Activated T-cell treated with anti-CD3 and anti-CD28 coated beads, Interleukin-2, amount 50 U/mL, for 48 hours (primary cell): Measurements from ENCODE around the gene LRRN4.
"Not testable (repeated sequence)": the region's sequence is repeated elsewhere in the genome, so short reads cannot be mapped to it uniquely, and the experiment has no call there.

Source experiments
- DNase-seq, 2 experiments: peaks; one replicate each; pipeline ENCODE4 v3.0.0-alpha.2; 2020

LRRN4 gene

DNA sequence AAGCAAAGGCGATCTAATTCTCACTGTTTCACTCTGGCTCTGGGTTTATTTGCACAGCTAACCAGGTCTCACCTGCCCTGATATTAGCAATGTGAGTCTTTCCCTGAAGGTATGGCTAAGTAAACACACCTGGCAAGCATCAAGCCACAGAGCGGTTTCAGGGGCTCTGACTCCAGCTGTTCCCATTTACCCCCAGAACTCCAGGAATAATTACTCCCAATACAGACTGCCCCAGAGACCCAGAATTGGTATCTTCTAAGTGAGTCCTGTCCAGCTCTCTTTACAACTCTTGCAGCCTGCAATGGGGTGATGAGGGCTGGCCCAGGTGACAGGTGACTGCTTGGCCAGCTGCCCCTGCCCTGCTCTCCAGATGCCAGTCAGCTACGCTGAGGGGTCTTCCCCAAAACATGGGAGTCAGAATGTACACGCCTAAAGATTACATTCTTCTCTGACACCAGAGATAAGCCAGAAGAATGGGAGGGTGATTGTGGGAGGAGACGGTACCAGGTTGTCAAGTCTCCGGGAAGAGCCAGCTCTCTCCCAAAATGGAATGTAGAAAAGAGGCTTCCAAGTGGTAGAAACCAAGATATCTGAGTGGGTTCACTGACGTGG lies 4.9 kb upstream of the LRRN4 start:
- DNase-seq = no peak

DNA sequence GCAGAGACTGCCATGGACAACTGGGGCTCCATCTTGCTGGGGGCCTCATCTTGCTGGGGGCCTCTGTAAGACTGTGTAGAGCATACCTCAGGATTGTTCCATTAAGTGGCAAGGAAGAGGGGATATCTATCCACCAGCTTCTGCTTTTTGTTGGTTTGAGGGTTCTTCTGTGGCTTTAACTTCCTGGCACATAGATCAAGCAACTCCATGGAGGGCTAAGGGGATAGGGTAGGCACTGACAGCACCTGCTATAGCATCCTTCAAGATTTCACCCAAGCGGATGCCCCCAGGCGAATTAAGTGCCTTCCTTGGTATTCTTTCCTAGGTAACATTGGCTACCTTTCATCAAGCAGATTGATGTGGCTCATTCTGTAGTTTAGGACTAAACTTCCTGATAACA lies 3.8 kb upstream of the LRRN4 start:
- DNase-seq = no peak

- no peak for DNase-seq
Measured at GRCh38 chr20:6057139-6057538, 3.3 kb upstream of the LRRN4 start.

DNA sequence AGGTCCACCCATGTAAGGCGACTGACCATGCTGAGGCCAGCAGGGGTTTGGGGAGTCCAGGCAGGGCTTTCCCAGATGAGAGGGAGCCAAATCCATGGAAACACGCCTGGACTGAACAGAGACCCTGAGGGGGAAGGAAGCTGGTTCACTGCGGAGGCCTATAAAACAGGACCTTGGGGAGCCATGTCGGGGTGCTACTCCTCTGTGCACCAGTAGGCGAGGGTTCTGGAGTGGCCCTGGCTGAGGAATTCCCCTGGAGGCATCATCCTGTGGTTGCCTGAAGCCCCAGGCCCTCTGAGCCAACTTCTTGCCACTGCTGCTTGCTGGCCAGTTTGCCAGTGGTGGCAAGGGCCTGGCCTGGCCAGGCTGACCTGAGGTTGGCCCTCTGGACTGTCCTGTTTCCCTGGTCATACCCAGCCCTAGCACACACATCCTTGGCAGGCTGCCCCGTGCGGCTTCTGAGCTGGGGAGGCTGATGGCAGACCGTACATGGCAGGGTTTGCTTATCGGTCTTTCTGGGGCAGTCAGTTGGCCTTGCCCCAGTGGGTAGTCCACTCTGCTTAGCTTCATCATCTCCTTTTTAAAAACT lies 2.2 kb upstream of the LRRN4 start:
- no peak for DNase-seq

GRCh38 chr20:6055161-6055783 lies 1.4 kb upstream of the LRRN4 start:
- no peak for DNase-seq

- DNase-seq = not testable (repeated sequence)
Measured at GRCh38 chr20:6054689-6055051, 810 bp upstream of the LRRN4 start.

GRCh38 chr20:6053064-6053775 lies 640 bp downstream of the LRRN4 start:
- DNase-seq = no peak

- DNase-seq = no peak
Measured at GRCh38 chr20:6051505-6051904, 2.4 kb downstream of the LRRN4 start.

DNA sequence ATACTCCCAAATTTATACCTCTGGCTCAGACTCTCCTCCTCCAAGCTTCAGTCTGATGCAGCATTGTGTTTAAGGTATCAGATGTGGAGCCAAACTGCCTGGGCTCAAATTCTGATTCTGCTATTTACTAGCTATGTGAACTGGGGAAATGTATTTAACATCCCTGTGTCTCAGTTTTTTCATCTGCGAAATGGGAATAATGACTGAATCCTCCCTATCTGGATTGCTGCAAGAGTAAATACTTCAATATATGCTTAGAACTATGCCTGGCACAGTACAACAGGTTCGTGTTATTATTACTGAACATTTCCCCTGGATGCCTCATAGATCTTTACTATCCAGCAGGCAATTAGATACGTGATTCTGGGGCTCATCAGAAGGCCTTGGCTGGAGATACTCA lies 5.5 kb downstream of the LRRN4 start:
- DNase-seq = no peak

DNA sequence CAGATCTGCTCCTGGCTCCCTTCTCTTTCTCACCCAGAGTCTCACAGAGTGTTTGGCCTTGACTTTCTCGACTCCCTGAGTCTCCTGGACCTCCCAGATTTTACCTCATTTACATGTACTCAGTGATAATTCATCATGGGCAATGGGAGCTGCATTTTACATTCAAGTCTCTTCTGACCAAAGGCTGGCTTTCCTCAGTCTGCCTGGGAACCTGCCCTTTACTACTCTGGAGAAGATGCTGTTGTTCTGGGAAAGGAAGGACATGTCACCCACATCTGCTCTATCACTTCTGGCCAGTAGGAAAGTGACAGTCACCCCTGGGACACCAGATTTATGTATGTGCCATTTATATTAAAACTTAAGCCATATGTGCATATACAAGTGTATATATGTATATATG lies 7.4 kb downstream of the LRRN4 start:
- no peak for DNase-seq

DNA sequence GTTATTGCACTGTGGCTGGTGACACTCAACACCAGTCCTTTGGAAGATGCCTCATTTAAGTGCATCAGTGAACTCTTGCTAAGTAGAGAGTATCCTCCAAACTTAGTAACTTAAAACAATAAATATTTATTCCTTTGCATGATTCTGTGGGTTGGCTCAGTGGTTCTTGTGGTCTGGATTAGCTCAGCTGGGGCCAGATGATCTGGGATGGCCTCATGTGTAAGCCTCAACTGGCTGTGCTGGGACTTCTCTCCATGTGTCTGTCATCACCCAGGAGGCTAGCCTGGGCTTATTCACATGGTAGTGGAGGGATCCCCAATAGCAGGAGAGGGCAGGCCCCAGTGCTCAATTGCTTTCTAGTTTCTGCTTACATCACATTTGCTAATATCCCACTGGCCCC lies 8.3 kb downstream of the LRRN4 start:
- DNase-seq = no peak

- DNase-seq = no peak
Measured at GRCh38 chr20:6044115-6044514, 9.7 kb downstream of the LRRN4 start.

- no peak for DNase-seq
Measured at GRCh38 chr20:6041808-6042265, 12.0 kb downstream of the LRRN4 start.

GRCh38 chr20:6040958-6041807 lies 12.7 kb downstream of the LRRN4 start:
- no peak for DNase-seq

DNA sequence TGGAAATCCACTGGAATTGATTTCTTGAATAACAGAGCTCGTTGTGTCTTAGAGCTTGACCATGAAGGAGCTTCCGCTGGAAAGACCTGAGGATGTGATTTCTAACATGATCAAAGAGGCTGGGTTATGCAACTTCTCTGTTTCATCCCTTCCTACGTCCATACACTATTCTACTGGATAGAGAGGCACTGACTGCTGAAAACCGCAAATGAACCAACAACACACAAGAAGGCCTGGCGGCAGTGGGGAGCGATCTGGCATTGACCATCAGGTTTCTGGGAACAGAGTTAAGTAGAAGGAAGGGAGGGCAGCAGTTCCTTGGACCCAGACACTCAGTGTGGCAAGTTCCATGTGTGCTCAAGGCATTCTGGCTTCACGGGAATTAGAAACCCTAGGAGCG lies 13.3 kb downstream of the LRRN4 start:
- DNase-seq = no peak

- no peak for DNase-seq
Measured at GRCh38 chr20:6039766-6040165, 14.1 kb downstream of the LRRN4 start.

DNA sequence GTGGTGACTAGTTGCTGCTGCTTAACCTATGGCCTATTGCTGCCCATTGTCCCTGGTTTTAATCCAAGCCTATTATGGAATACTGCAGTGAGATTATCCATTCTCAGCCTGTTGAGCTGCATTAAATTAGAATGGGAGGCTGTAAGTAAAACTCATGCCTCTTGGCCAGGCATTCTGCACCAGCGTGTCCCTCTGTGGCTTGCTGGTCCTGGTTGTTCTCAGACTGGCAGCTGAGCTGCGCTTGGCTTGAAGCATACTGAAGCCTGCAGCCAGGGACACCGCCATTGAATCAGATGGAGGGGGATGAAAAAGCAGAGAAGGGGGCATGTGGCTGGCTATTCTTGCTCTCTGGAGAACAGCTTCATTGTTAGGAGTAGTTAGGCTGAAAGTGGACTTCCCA lies 15.6 kb downstream of the LRRN4 start:
- no peak for DNase-seq

GRCh38 chr20:6037082-6037481 lies 16.8 kb downstream of the LRRN4 start:
- DNase-seq = no peak

DNA sequence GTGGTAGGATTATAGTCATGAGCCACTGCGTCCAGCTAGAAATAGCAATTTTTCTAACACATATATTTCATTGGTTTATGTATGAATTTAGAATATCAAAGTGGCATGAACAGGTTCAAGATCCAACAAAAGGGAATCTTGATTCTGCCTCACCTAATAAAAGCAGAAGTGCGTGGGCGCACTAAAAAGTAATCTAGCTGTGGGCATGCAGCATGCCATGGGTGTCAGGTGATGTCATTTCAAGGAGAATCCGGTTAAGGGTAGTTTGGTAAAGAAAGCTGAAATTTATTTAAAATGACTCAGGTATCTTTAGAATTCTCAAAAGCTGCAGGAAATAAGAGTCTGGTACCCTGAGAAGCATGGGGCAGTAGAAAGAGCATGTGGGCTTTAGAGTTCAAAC lies 17.6 kb downstream of the LRRN4 start:
- DNase-seq = no peak

- DNase-seq = no peak
Measured at GRCh38 chr20:6034134-6034969, 19.5 kb downstream of the LRRN4 start.

DNA sequence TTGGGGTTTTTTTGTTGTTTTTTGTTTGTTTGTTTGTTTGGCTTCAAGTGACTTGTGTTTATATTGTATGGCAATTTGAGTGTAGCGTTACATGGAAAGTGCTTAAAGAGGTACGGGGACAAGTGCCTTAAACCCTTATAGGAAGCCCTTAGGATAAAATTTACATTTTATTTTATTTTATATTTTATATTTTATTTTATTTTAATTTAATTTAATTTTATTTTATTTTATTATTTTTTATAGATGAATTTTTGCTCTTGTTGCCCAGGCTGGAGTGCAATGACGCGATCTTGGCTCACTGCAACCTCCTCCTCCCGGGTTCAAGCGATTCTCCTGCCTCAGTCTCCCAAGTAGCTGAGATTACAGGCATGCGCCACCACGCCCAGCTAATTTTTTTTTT lies 21.0 kb downstream of the LRRN4 start:
- DNase-seq = not testable (repeated sequence)

DNA sequence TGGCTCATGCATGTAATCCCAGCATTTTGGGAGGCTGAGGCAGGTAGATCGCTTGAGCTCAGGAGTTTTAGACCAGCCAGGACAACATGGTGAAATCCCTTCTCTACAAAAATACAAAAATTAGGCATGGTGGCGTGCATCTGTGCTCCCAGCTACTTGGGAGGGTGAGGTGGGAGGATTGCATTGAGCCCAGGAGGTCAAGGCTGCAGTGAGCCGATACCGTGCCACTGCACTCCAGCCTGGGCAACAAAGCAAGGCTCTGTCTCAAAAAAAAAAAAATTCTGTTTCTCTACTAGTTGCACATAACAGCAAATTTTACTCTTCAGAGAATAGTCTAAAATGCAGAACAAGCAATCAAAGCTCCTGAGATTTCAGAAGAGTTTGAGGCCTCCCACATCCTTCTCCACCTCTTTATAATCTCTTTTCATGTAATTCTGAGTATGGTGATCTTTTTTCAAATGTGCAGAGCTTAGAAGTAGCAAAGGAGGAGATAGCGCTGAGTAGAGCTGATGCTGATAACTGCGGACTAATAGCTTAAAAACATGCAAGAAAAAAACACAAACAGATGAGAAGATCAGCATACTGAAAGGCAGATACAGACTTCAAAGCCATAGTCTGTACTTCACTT lies 23.3 kb downstream of the LRRN4 start:
- no peak for DNase-seq
